Rectal smooth muscle tissue (tissue), 1 donor: Measurements from ENCODE around the gene OR6S1.
"Not testable (repeated sequence)": the region's sequence is repeated elsewhere in the genome, so short reads cannot be mapped to it uniquely, and the experiment has no call there.

ENCODE experiments used
- H3K27ac ChIP-seq: one replicate; pipeline ENCODE4 v1.7.0; 2013; ENCODE audit warnings: low read depth, low read length, inconsistent platforms
- H3K27me3 ChIP-seq: one replicate; pipeline ENCODE4 v1.7.0; 2013; ENCODE audit warnings: low read length; ENCODE audit not compliant: control insufficient read depth, insufficient read depth
- H3K36me3 ChIP-seq: one replicate; pipeline ENCODE4 v1.7.0; 2013; ENCODE audit warnings: low read length; ENCODE audit not compliant: control insufficient read depth, insufficient read depth
- H3K4me1 ChIP-seq: one replicate; pipeline ENCODE4 v1.7.0; 2013; ENCODE audit warnings: low read length; ENCODE audit not compliant: control insufficient read depth, insufficient read depth
- H3K4me3 ChIP-seq: one replicate; pipeline ENCODE4 v1.7.0; 2013; ENCODE audit warnings: low read length
- H3K9ac ChIP-seq: one replicate; pipeline ENCODE4 v1.7.0; 2013; ENCODE audit warnings: low read length

Gene OR6S1

DNA sequence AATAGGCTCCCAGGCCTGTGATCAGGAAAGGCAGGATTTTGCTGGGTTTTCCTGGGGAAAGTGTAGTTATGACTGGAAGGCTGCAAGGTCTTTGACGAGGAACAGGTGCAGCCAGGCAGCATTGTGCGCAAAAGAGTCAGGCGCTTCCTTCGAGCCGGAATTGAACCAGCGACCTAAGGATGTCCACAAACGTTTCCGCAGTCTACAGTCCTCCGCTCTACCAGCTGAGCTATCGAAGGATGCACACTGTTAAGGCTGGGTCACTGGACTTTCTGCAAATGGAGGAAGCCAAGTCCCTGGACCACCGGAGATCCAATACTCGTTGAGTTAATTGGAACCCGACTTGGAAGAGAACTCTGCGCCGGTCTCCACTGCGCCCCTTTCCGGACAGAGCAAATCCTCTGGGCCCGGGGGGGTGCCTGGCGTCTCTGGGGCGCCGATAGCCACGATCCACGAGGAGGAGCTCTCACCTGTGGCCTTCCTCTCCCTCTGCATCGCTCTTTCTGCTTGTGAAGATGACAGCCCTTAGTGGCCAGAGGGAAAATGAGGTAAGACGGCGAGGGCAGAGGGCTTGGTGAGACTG is 18.4 kb upstream of the OR6S1 start:
- no peaks in the 10 kb centered on the region for H3K4me1 ChIP-seq
- H3K4me3 ChIP-seq: no peak overlapping the region
- H3K9ac ChIP-seq: no peak overlapping the region
- no peaks in the 10 kb centered on the region for H3K36me3 ChIP-seq
- no peak overlapping the region for H3K27ac ChIP-seq
- H3K27me3 ChIP-seq: peaks cover 15% of the 10 kb centered on the region

DNA sequence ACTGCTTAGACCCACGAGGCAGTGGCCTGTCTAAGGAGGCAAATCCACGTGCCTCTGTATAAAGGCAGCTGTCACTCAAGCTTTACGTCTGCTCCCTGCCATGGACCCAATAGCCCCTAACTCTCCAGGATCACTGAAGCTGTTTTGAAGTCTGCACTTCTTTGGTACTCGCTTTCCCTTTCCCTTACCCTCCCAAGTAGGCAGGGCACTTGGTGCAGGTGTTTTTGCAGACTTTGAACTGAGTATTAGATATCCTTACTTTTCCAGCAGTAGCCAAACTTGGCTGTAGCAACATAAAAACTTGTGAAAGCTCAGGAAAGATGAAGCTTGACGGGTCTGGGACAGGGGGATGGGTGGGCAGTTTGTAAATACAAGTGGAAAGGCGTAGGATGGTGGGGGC is 17.8 kb upstream of the OR6S1 start:
- H3K9ac ChIP-seq: no peak overlapping the region
- no peaks in the 10 kb centered on the region for H3K36me3 ChIP-seq
- H3K27ac ChIP-seq: no peak overlapping the region
- H3K4me1 ChIP-seq: no peaks in the 10 kb centered on the region
- H3K4me3 ChIP-seq: no peak overlapping the region
- H3K27me3 ChIP-seq: peaks cover 15% of the 10 kb centered on the region

DNA sequence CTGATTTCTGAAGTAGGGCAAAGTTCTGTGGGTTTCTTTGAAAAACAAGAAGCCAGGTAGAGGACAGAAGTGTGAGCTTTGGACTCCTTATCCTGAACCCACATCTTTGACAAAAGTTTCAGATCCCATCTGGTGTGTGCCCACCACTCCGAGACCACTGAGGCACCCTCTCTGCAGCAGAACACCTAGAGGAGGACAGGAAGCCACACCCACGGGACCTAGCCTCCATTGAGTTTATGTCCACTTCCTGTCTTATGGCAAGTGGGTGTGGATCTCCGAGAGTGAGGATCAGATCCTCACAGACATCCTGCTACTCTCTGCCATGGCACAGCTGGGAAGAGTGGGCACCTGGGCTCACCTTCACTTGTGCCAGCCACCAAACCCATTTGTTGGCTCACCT is 16.8 kb upstream of the OR6S1 start:
- Histone ChIP-seq H3K4me1 (no peaks in the 10 kb centered on the region), H3K36me3 (no peaks in the 10 kb centered on the region), H3K9ac (no peak overlapping the region), H3K27me3 (peaks cover 21% of the 10 kb centered on the region), H3K27ac (no peak overlapping the region), H3K4me3 (no peak overlapping the region)

DNA sequence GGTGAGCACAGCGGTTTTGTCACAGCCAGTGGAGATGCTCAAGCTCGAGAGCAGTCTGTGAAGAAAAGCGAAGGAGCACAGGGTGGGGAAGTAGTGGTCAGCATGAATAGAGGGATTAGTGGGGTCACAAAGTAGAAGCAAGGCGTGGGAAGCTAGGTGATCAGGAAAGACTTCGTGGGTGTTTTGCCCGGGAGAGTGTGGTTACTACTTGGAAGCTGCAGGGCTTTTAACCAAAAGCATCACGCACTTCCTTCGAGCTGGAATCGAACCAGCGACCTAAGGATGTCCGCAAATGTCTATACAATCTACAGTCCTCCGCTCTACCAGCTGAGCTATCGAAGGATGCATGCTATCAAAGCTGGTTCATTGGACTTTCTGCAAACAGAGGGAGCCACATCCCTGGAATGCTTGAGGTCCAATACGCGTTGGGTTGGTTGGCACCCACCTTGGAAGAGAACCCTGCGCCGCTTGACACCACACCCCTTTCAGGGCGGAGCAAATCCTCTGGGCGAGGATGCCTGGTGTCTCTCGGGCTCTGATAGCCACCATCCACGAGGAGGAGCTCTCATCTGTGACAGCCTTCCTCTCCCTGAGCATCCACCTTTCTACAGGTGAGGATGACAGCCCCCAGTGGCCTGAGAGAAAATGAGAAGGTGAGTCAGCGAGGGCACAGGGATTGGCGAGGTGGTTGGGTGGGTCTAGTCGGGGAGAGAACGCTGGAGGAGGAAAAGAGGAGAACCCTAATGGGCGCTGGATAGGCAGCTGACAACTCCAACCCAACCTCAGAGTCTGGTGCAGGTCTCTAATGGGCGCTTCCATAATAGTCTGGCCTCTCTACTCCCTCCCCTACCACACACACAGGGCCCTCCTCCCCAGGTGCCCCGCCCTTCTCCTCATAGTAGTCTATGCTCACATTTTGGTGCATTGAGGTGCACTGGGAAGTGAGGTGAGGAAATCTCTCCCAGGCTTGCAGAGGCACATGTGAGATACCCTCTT is 16.0 kb upstream of the OR6S1 start:
- Histone ChIP-seq H3K36me3 (no peaks in the 10 kb centered on the region), H3K27me3 (peaks cover 26% of the 10 kb centered on the region), H3K9ac (no peak overlapping the region), H3K4me3 (no peak overlapping the region), H3K4me1 (no peaks in the 10 kb centered on the region), H3K27ac (no peak overlapping the region)

DNA sequence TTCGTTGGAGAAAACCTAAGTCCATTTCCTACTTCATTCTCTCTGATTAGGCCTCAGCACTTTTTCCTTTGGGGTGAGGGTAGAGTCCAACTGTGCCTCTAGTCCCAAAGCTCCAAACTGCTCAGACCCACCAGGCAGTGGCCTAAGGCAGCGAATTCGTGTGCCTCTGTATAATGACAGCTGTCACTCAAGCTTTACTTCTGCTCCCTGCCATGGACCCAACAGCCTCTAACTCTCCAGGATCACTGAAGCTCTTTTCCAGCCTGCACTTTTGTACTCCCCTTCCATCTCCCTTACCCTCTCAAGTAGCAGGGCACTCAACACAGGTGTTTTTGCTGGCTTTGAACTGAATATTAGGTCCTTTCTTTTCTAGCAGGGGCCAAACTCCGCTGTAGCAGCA is 14.8 kb upstream of the OR6S1 start:
- Histone ChIP-seq H3K36me3 (no peaks in the 10 kb centered on the region), H3K27me3 (peaks cover 21% of the 10 kb centered on the region), H3K27ac (no peak overlapping the region), H3K9ac (no peak overlapping the region), H3K4me3 (no peak overlapping the region), H3K4me1 (no peaks in the 10 kb centered on the region)

DNA sequence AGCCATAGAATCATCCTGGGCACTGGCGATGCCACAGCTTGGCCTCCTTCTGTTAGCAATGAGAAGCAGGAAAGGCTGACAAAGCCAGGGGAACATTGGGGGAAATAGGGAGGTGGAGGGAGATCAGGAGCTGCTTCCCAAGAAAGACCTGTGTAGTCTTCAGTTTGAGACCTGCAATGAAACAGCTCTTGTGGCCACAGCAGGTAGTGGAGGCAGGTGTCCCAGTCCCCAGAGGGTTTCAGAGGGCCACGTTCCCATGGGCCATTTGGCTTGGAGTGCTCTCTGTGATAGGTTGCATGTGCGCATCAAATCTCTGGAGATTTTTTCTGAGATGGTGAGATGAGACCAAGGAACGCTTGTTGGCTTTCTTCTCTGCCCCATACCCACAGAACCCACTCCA is 14.4 kb upstream of the OR6S1 start:
- H3K27me3 ChIP-seq: peaks cover 21% of the 10 kb centered on the region

GRCh38 chr14:20652996-20653975 is 11.8 kb upstream of the OR6S1 start:
- Histone ChIP-seq H3K9ac (no peak overlapping the region), H3K4me1 (no peaks in the 10 kb centered on the region), H3K27ac (no peak overlapping the region), H3K36me3 (no peaks in the 10 kb centered on the region), H3K27me3 (peaks cover 21% of the 10 kb centered on the region), H3K4me3 (peak overlapping the region; percentile 32)

More for the DNA sequence above, 14.4 kb upstream of the OR6S1 start:
- no peak overlapping the region for H3K4me3 ChIP-seq
- H3K9ac ChIP-seq: no peak overlapping the region
- H3K27ac ChIP-seq: no peak overlapping the region
- H3K36me3 ChIP-seq: no peaks in the 10 kb centered on the region
- no peaks in the 10 kb centered on the region for H3K4me1 ChIP-seq

DNA sequence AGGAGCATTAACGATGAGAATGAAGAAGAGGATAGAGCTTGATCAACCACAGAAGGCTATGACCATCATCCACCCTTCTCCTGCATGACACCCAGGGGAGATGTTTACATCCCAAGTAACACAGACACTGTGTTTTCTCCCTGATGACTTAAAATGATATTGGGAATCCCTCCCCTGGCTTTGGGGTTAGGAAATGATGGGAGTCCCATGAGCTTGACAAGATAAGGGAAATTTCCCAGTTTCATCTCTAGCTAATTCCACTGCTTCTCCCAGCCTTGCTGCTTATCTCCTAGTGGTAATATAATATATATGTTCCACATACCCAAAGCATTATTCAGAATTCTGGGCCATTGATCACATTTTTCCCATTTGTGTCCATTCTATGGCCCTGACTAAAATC is 4.0 kb upstream of the OR6S1 start:
- Histone ChIP-seq H3K27ac (no peak overlapping the region), H3K27me3 (no peaks in the 10 kb centered on the region), H3K36me3 (no peaks in the 10 kb centered on the region), H3K4me1 (no peaks in the 10 kb centered on the region), H3K9ac (no peak overlapping the region), H3K4me3 (no peak overlapping the region)

DNA sequence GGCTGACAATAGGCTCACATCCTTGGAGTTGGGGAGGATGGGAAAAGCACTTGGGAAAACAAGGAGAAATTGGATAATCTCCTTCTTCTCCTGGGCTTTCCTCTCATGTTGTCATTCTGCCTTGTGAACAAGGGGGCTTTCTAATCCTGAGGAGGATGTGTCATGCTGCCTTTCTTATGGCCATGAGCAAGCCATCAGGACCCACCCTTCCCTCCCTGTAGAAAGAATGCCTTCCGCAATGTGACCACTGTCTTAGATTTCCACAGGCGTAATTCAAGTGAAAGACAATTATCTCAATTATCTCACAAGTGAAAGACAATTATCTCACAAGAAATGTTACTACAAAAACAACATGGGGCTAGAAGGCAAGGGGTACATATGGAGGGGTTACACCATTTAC is 3.0 kb upstream of the OR6S1 start:
- Histone ChIP-seq H3K9ac (no peak overlapping the region), H3K27ac (no peak overlapping the region), H3K4me3 (no peak overlapping the region), H3K4me1 (no peaks in the 10 kb centered on the region), H3K36me3 (no peaks in the 10 kb centered on the region), H3K27me3 (no peaks in the 10 kb centered on the region)

GRCh38 chr14:20642755-20643154 is 1.3 kb upstream of the OR6S1 start:
- H3K36me3 ChIP-seq, H3K27ac ChIP-seq, H3K9ac ChIP-seq, H3K4me3 ChIP-seq, H3K27me3 ChIP-seq, H3K4me1 ChIP-seq: not testable (repeated sequence)

- H3K4me3 ChIP-seq: no peak overlapping the region
- H3K36me3 ChIP-seq: no peaks in the 10 kb centered on the region
- no peak overlapping the region for H3K27ac ChIP-seq
- no peak overlapping the region for H3K9ac ChIP-seq
- H3K27me3 ChIP-seq: no peaks in the 10 kb centered on the region
- no peaks in the 10 kb centered on the region for H3K4me1 ChIP-seq
These were observed 691 bp upstream of the OR6S1 start for GRCh38 chr14:20642182-20642581.
